Central memory CD8-positive, alpha-beta T cell (primary cell): ENCODE measurements around the gene HIPK2.

Source experiments
- ATAC-seq: fragments of 150-1000 bp; cut with Tn5 transposase; replicated peaks from 2 replicates; pipeline ENCODE4 v1.10.0; 2022; ENCODE audit warnings: mild to moderate bottlenecking, moderate FRiP score, moderate number of reproducible peaks; ENCODE audit not compliant: poor library complexity, severe bottlenecking; ENCODE audit errors: extremely low read depth
- DNase-seq, 2 donors: peaks; one replicate each; pipeline ENCODE4 v3.0.0; 2021; ENCODE audit warnings: low spot score in 2 of 2
- H3K27ac Mint-ChIP-seq: one replicate; pipeline ENCODE4 v1.8.0; 2022; ENCODE audit warnings: low read depth, mild to moderate bottlenecking, moderate library complexity, mixed read lengths
- H3K27me3 Mint-ChIP-seq: one replicate; pipeline ENCODE4 v1.8.0; 2022; ENCODE audit warnings: mixed read lengths
- H3K36me3 Mint-ChIP-seq: one replicate; pipeline ENCODE4 v1.8.0; 2022; ENCODE audit warnings: mild to moderate bottlenecking, moderate library complexity, mixed read lengths; ENCODE audit not compliant: insufficient read depth
- H3K4me1 Mint-ChIP-seq: one replicate; pipeline ENCODE4 v1.8.0; 2022; ENCODE audit warnings: mixed read lengths
- H3K4me3 Mint-ChIP-seq: one replicate; pipeline ENCODE4 v1.8.0; 2022; ENCODE audit warnings: mild to moderate bottlenecking, moderate library complexity, mixed read lengths
- H3K9me3 Mint-ChIP-seq: one replicate; pipeline ENCODE4 v1.8.0; 2022; ENCODE audit warnings: mixed read lengths

HIPK2 gene

DNA sequence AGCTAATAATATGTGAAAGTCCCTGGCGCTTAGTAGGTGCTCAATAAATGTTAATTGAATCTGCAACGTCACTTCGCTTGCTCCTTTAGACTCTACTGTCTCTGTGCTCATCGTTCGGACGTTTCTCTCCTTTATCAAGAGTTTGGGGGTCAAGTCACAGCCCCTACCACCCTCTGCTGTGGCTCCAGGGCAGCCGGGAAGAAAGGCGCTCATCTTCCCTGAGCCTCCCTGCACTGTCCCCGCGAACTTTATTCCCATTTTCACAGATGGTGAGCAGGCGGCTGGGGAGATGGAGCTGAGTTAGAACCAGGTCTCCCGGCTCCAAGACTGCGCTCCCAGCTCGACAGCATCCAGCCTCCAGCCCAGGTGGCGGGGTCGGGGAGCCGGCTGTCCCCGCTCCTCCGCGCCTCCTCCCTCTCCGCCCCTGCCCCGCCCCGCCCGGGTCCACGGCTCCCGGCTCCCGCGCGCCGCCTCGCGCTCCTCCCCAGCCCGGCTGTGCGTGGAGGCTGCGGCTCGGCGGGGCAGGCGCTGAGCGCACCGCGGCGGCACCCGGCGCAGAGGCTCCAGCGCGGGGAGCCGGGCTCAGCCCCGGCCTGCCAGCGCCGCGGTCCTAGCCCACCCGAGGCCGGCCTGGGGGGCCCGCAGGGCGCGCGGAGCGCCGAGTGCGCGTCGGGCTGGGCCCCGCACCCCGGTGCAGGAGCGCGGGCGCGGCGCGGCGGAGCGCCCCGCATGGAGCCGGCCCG lies 254.4 kb downstream of the HIPK2 start, which contains the start of gene CLEC2L:
Gene CLEC2L (plus strand): TSS at position 487 of the 743 bp plus-strand sequence. CDS start 243 bp downstream, at position 730.
- no peak within 1 kb of the TSS for H3K27ac Mint-ChIP-seq
- H3K4me3 Mint-ChIP-seq = no peak within 1 kb of the TSS
- no peaks in the 10 kb centered on the region for H3K9me3 Mint-ChIP-seq
- peaks cover 73% of the 10 kb centered on the region for H3K27me3 Mint-ChIP-seq
- no peaks in the 10 kb centered on the region for H3K36me3 Mint-ChIP-seq
- no peak for ATAC-seq
- DNase-seq = no peak
- peaks cover 11% of the 10 kb centered on the region for H3K4me1 Mint-ChIP-seq

GRCh38 chr7:139522830-139523198 lies 255.0 kb downstream of the HIPK2 start:
- DNase-seq = no peak
- H3K4me1 Mint-ChIP-seq = peaks cover 11% of the 10 kb centered on the region

GRCh38 chr7:139521439-139521838 lies 256.4 kb downstream of the HIPK2 start:
- Mint-ChIP-seq H3K36me3 (no peaks in the 10 kb centered on the region), H3K27me3 (peaks cover 53% of the 10 kb centered on the region), H3K9me3 (no peaks in the 10 kb centered on the region), H3K4me1 (peaks cover 4% of the 10 kb centered on the region), H3K4me3 (no peak overlapping the region), H3K27ac (no peak overlapping the region)
- no peak for ATAC-seq
- no peak for DNase-seq

More at GRCh38 chr7:139522830-139523198, 255.0 kb downstream of the HIPK2 start:
- no peaks in the 10 kb centered on the region for H3K36me3 Mint-ChIP-seq
- H3K27me3 Mint-ChIP-seq = peaks cover 67% of the 10 kb centered on the region
- no peak for ATAC-seq
- no peak overlapping the region for H3K27ac Mint-ChIP-seq
- H3K9me3 Mint-ChIP-seq = no peaks in the 10 kb centered on the region
- no peak overlapping the region for H3K4me3 Mint-ChIP-seq

- Mint-ChIP-seq H3K36me3 (no peaks in the 10 kb centered on the region), H3K9me3 (no peaks in the 10 kb centered on the region)
- no peak for ATAC-seq
Measured at GRCh38 chr7:139515266-139515665, 262.5 kb downstream of the HIPK2 start.

More at GRCh38 chr7:139515266-139515665, 262.5 kb downstream of the HIPK2 start:
- Mint-ChIP-seq H3K27ac (no peak overlapping the region), H3K4me1 (no peaks in the 10 kb centered on the region), H3K27me3 (peaks cover 9% of the 10 kb centered on the region), H3K4me3 (no peak overlapping the region)
- DNase-seq = no peak
